PFSK-1 (cell line): ENCODE measurements around the gene BEST1.

ENCODE experiments used
- FOXP2 ChIP-seq: optimal IDR thresholded peaks from 2 replicates; pipeline ENCODE3; 2011; ENCODE audit warnings: borderline replicate concordance, control low read depth, inconsistent platforms; ENCODE audit not compliant: insufficient read depth; ENCODE audit errors: extremely low read length, extremely low read depth
- POLR2AphosphoS5 ChIP-seq: IDR thresholded peaks from 2 replicates; pipeline ENCODE4 v1.6.1; 2012; ENCODE audit warnings: low read depth, mild to moderate bottlenecking, control low read depth, low read length, moderate library complexity
- REST ChIP-seq, 2 experiments: IDR thresholded peaks; 2 replicates each; pipeline versions ENCODE4 v1.6.1 to v1.8.0; 2011 to 2012; ENCODE audit warnings: low read depth in 2 of 2, low read length in 2 of 2, control low read depth in 1 of 2, inconsistent platforms in 1 of 2, mild to moderate bottlenecking in 1 of 2, moderate library complexity in 1 of 2; ENCODE audit not compliant: insufficient read depth in 1 of 2
- SIN3A ChIP-seq: IDR thresholded peaks from 2 replicates; pipeline ENCODE4 v1.6.1; 2012; ENCODE audit warnings: mild to moderate bottlenecking, low read length, moderate library complexity, borderline replicate concordance; ENCODE audit not compliant: insufficient read depth
- TAF1 ChIP-seq: IDR thresholded peaks from 2 replicates; pipeline ENCODE4 v1.6.1; 2012; ENCODE audit warnings: low read length, control low read depth, borderline replicate concordance; ENCODE audit not compliant: insufficient read depth

GRCh38 chr11:61980783-61981541 lies 30.8 kb downstream of the BEST1 start:
- TF ChIP-seq REST (IDR thresholded peaks at IDR 0.05; ENCODE audit: insufficient read depth in 1 of 2, low read depth in 2 of 2, low read length in 2 of 2) (no peak), POLR2AphosphoS5 (no peak), FOXP2 (no peak), TAF1 (no peak), SIN3A (no peak)
